H1 (cell line): ENCODE measurements around the gene ZNF763. TPM values are rescaled to one million over a fixed set of nuclear protein-coding genes. Genes with fewer than 3 reads are reported as not detected.
A peak's percentile ranks its signal among the peaks of the same experiment; 100 is the strongest.

Source experiments
- CTCF ChIA-PET: fragments of 300-600 bp; sonication (Branson Sonifier 250); formaldehyde crosslinking; loops from one replicate; lab custom pipeline; 2021; ENCODE audit not compliant: partially characterized antibody; lab: Charles Lee
- POLR2A ChIA-PET: fragments of 300-600 bp; sonication (Branson Sonifier 250); formaldehyde crosslinking; loops from one replicate; lab custom pipeline; 2021; ENCODE audit warnings: inconsistent platforms; ENCODE audit not compliant: partially characterized antibody; lab: Charles Lee
- DNase-seq, 2 experiments: peaks; one replicate each; pipeline versions ENCODE4 v3.0.0 to v3.0.0-alpha.2; 2010 to 2022; ENCODE audit warnings: low spot score in 2 of 2, low read depth in 1 of 2, mixed read lengths in 1 of 2
- FAIRE-seq: peaks from 2 replicates; lab custom pipeline; 2011; peaks lifted over from hg19 to GRCh38; lab: Jason Lieb, UNC
- H2AFZ ChIP-seq: 2 replicates; pipeline ENCODE4 v1.8.1; 2012; ENCODE audit warnings: low read length, inconsistent platforms
- H2AK5ac ChIP-seq: 2 replicates; pipeline ENCODE4 v1.6.1; 2013; ENCODE audit warnings: low read depth, low read length
- H2BK120ac ChIP-seq: replicated peaks from 2 replicates; pipeline ENCODE3; 2013; ENCODE audit warnings: low read depth, low read length, inconsistent platforms
- H2BK12ac ChIP-seq: 2 replicates; pipeline ENCODE4 v1.6.1; 2013; ENCODE audit warnings: low read depth, low read length
- H2BK15ac ChIP-seq: 2 replicates; pipeline ENCODE4 v1.6.1; 2013; ENCODE audit warnings: low read length
- H2BK20ac ChIP-seq: 2 replicates; pipeline ENCODE4 v1.6.1; 2013; ENCODE audit warnings: low read length
- H2BK5ac ChIP-seq: 2 replicates; pipeline ENCODE4 v1.6.1; 2013; ENCODE audit warnings: low read depth, low read length
- H3K14ac ChIP-seq: 2 replicates; pipeline ENCODE4 v1.6.1; 2013; ENCODE audit warnings: inconsistent platforms; ENCODE audit not compliant: insufficient read length
- H3K18ac ChIP-seq: 2 replicates; pipeline ENCODE4 v1.6.1; 2013; ENCODE audit warnings: low read length; ENCODE audit errors: extremely low read depth
- H3K23ac ChIP-seq: 2 replicates; pipeline ENCODE4 v1.6.1; 2013; ENCODE audit warnings: inconsistent platforms; ENCODE audit not compliant: insufficient read length
- H3K23me2 ChIP-seq: 2 replicates; pipeline ENCODE4 v1.6.1; 2013; ENCODE audit warnings: low read depth, low read length
- H3K27ac ChIP-seq: 2 replicates; pipeline ENCODE4 v1.6.1; 2011; ENCODE audit warnings: low read depth, low read length, inconsistent platforms
- H3K27me3 ChIP-seq, 4 experiments: replicated peaks in 1 of 4; 1 replicate in 1 of 4; 2 replicates in 3 of 4; pipeline versions ENCODE4 v1.6.1 to v1.8.1; 2011 to 2013; ENCODE audit warnings: low read length in 3 of 4, mild to moderate bottlenecking in 3 of 4, inconsistent platforms in 2 of 4, mixed read lengths in 2 of 4, moderate library complexity in 1 of 4; ENCODE audit not compliant: control insufficient read depth in 3 of 4, insufficient read depth in 3 of 4; ENCODE audit errors: extremely low read depth in 1 of 4
- H3K36me3 ChIP-seq, 4 experiments: 2 replicates each; pipeline versions ENCODE4 v1.6.1 to v1.8.1; 2011 to 2013; ENCODE audit warnings: mild to moderate bottlenecking in 4 of 4, low read length in 3 of 4, moderate library complexity in 2 of 4, control low read depth in 1 of 4, inconsistent platforms in 1 of 4; ENCODE audit not compliant: insufficient read depth in 4 of 4, control insufficient read depth in 2 of 4
- H3K4ac ChIP-seq: replicated peaks from 2 replicates; pipeline ENCODE3; 2013; ENCODE audit warnings: low read length, low read depth, mixed read lengths, inconsistent platforms; ENCODE audit not compliant: insufficient read length
- H3K4me1 ChIP-seq, 4 experiments: replicated peaks in 1 of 4; 1 replicate in 1 of 4; 2 replicates in 3 of 4; pipeline versions ENCODE4 v1.6.1 to v1.8.1; 2011 to 2013; ENCODE audit warnings: low read length in 3 of 4, inconsistent platforms in 2 of 4, mixed read lengths in 1 of 4; ENCODE audit not compliant: insufficient read depth in 4 of 4, control insufficient read depth in 3 of 4
- H3K4me2 ChIP-seq, 2 experiments: 2 replicates each; pipeline versions ENCODE4 v1.6.1 to v1.8.1; 2011 to 2013; ENCODE audit warnings: low read depth in 2 of 2, low read length in 2 of 2, control low read depth in 1 of 2, inconsistent platforms in 1 of 2, mild to moderate bottlenecking in 1 of 2; ENCODE audit not compliant: insufficient read depth in 1 of 2
- H3K4me3 ChIP-seq, 4 experiments: fragments of 200-600, 300-600 bp in 1 of 4; sonication (generic), shearing (Covaris generic), sonication (Bioruptor Twin) in 1 of 4; 2 replicates each; pipeline versions ENCODE4 v1.5.1 to v1.8.1; 2011 to 2016; ENCODE audit warnings: low read length in 4 of 4, low read depth in 3 of 4, control low read depth in 2 of 4, inconsistent platforms in 2 of 4, mild to moderate bottlenecking in 2 of 4, mixed read lengths in 1 of 4, moderate library complexity in 1 of 4; ENCODE audit not compliant: insufficient read depth in 2 of 4; ENCODE audit errors: extremely low read depth in 1 of 4
- H3K56ac ChIP-seq: replicated peaks from 2 replicates; pipeline ENCODE3; 2013; ENCODE audit warnings: low read depth, mild to moderate bottlenecking, mixed read lengths, low read length, inconsistent platforms; ENCODE audit not compliant: insufficient read length
- H3K79me1 ChIP-seq: 2 replicates; pipeline ENCODE4 v1.6.1; 2013; ENCODE audit warnings: low read depth, low read length, control low read depth
- H3K79me2 ChIP-seq, 2 experiments: 2 replicates each; pipeline versions ENCODE4 v1.6.1 to v1.8.1; 2012 to 2013; ENCODE audit warnings: low read length in 2 of 2, mild to moderate bottlenecking in 2 of 2, inconsistent platforms in 1 of 2; ENCODE audit not compliant: insufficient read depth in 2 of 2, control insufficient read depth in 1 of 2
- H3K9ac ChIP-seq, 4 experiments: replicated peaks in 1 of 4; 1 replicate in 1 of 4; 2 replicates in 3 of 4; pipeline versions ENCODE4 v1.6.1 to v1.8.1; 2011 to 2013; ENCODE audit warnings: low read depth in 3 of 4, low read length in 3 of 4, control low read depth in 2 of 4, mild to moderate bottlenecking in 2 of 4, moderate library complexity in 2 of 4, inconsistent platforms in 1 of 4; ENCODE audit errors: extremely low read depth in 1 of 4
- H3K9me3 ChIP-seq, 2 experiments: 2 replicates each; pipeline versions ENCODE4 v1.6.1 to v1.8.1; 2012 to 2013; ENCODE audit warnings: mild to moderate bottlenecking in 2 of 2, moderate library complexity in 2 of 2, control low read depth in 1 of 2, inconsistent platforms in 1 of 2, low read depth in 1 of 2, low read length in 1 of 2, mixed read lengths in 1 of 2; ENCODE audit not compliant: insufficient read depth in 2 of 2
- H4K20me1 ChIP-seq, 2 experiments: replicated peaks in 1 of 2; 2 replicates each; pipeline versions ENCODE3 to v1.8.1; 2011 to 2013; ENCODE audit warnings: inconsistent platforms in 2 of 2, low read length in 2 of 2, mild to moderate bottlenecking in 1 of 2; ENCODE audit not compliant: insufficient read depth in 2 of 2, control insufficient read depth in 1 of 2
- H4K5ac ChIP-seq: 2 replicates; pipeline ENCODE4 v1.6.1; 2013; ENCODE audit warnings: low read length, low read depth, mixed read lengths, inconsistent platforms; ENCODE audit not compliant: insufficient read length
- H4K8ac ChIP-seq: 2 replicates; pipeline ENCODE4 v1.8.0; 2013; ENCODE audit warnings: mild to moderate bottlenecking, moderate library complexity, low read length, inconsistent platforms; ENCODE audit not compliant: insufficient read depth; ENCODE audit errors: extremely low read depth
- H4K91ac ChIP-seq: replicated peaks from 2 replicates; pipeline ENCODE3; 2013; ENCODE audit warnings: low read length, mixed read lengths, inconsistent platforms; ENCODE audit not compliant: insufficient read length
- CBX5 ChIP-seq: fragments of 300-800, 300-1000 bp; sonication (generic); IDR thresholded peaks from 2 replicates; pipeline ENCODE4 v1.7.1; 2016; ENCODE audit warnings: antibody characterized with exemption, low read length, low read depth
- CEBPB ChIP-seq: IDR thresholded peaks from 2 replicates; pipeline ENCODE4 v1.6.1; 2012; ENCODE audit warnings: low read depth, low read length
- JUN ChIP-seq: IDR thresholded peaks from 2 replicates; pipeline ENCODE4 v1.6.1; 2011; ENCODE audit warnings: low read depth, mild to moderate bottlenecking, improper control_type of control experiment, low read length
- NRF1 ChIP-seq: IDR thresholded peaks from 2 replicates; pipeline ENCODE4 v1.6.1; 2011; ENCODE audit warnings: mild to moderate bottlenecking, low read depth, low read length, improper control_type of control experiment
- RNF2 ChIP-seq: fragments of 200-900, 300-1000 bp; sonication (generic); IDR thresholded peaks from 2 replicates; pipeline ENCODE4 v1.7.1; 2016; ENCODE audit warnings: borderline replicate concordance, low read depth, mild to moderate bottlenecking, antibody characterized with exemption, low read length; ENCODE audit not compliant: poor library complexity, severe bottlenecking; ENCODE audit errors: missing control alignments
- WGBS, 2 experiments: shearing (Covaris generic) in 1 of 2; methylation state at CpG; one replicate each; pipeline versions ENCODE4 v1.1.6 to v1.1.7; 2013 to 2015; ENCODE audit warnings: low lambda C conversion rate in 2 of 2, mixed read lengths in 2 of 2, inconsistent platforms in 1 of 2, low coverage in 1 of 2, missing lambda C conversion rate in 1 of 2; ENCODE audit not compliant: insufficient replicate concordance in 2 of 2, insufficient coverage in 1 of 2, insufficient read length in 1 of 2; ENCODE audit errors: extremely low coverage in 1 of 2, missing lambda C conversion rate in 1 of 2; 5-methylcytosine and 5-hydroxymethylcytosine counted together
- polyA plus RNA-seq, 7 experiments: library from polyadenylated mRNA; depleted of rRNA in 3 of 7; stranded (reverse) in 5 of 7; unstranded in 2 of 7; fragments of >200 nt in 5 of 7; fragments of 200-250 nt in 2 of 7; gene quantifications; 1 replicate in 5 of 7; 2 replicates in 1 of 7; 4 replicates in 1 of 7; pipeline versions ENCODE4 v1.2.1 to v1.2.3, GENCODE V29; 2011 to 2013; ENCODE audit warnings: missing spikeins in 2 of 7, mixed read lengths in 2 of 7
- total RNA-seq: library from RNA; stranded (reverse); fragmentation: NEBNext Ultra II Directional; extraction: Animal tissue kit (Norgen Biotek cat#: 25700); gene quantifications from 2 replicates; pipeline ENCODE4 v1.2.1, GENCODE V29; 2021

ZNF763 gene
- total and polyA plus RNA-seq, 2 of the 8 experiments (the other 6 are each of a cell fraction or from before 2014, with no cell fraction given), result 0.39 to 1.7 TPM

DNA sequence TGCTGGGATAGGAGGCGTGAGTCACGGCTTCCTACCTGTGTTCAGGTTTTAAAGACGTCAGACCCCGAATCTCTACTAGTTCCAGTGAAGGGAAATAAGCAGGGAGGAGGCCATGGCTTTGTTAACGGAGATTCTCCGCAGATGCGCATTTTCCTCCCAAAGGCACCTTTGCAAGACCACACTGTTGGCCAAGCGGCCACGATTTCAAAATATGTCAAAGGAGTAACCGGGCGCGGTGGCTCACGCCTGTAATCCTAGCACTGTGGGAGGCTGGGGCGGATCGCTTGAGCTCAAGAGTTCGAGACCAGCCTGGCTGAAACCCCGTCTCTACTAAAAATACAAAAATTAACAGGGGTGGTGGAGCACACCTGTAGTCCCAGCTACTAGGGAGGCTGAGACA is 21.9 kb downstream of the ZNF763 start:
- H3K23ac ChIP-seq, result no peak overlapping the region
- H3K79me1 ChIP-seq, result peaks cover 7% of the 10 kb centered on the region; the same call in 1 of the 2 replicates
- CTCF ChIA-PET, result interaction anchor here (0.5 to 13.7 kb wide), 12 partner anchors 14 to 189 kb away, joined by 3 to 169 read pairs (median 9); partner anchors contain the start of genes ZNF20, ZNF433, ZNF491 and ZNF69
- no peak overlapping the region for H2AK5ac ChIP-seq
- FAIRE-seq (no peak), DNase-seq (no peak)
- no peak overlapping the region for H2AFZ ChIP-seq
- H3K27me3 ChIP-seq, result no peaks in the 10 kb centered on the region
- H3K23me2 ChIP-seq, result peaks cover 7% of the 10 kb centered on the region; the same call in 1 of the 2 replicates
- H2BK5ac ChIP-seq, result no peak overlapping the region
- H3K4me3 ChIP-seq, result no peak overlapping the region
- 90% methylated on average over 15 of the region's 17 CpGs; no CpG with 5 or more reads in 1 of the 2 experiments for WGBS, 2 experiments
- H3K36me3 ChIP-seq, result peaks cover 0 to 7% (median 3%) of the 10 kb centered on the region in 4 experiments; a peak in 2 of 8 replicates
- H3K9me3 ChIP-seq, result peaks cover 6 to 14% of the 10 kb centered on the region in 2 experiments
- 0 out of 2 replicates have a peak overlapping the region, but pooled peaks have one; percentile 9 for H4K8ac ChIP-seq
- H4K5ac ChIP-seq, result no peak overlapping the region
- no peak overlapping the region for H3K4ac ChIP-seq
- H2BK20ac ChIP-seq, result no peak overlapping the region
- H2BK12ac ChIP-seq, result no peak overlapping the region
- H3K14ac ChIP-seq, result no peak overlapping the region
- peaks cover 0 to 26% of the 10 kb centered on the region in 2 experiments; a peak in 3 of 4 replicates for H3K79me2 ChIP-seq
- no peak overlapping the region for H3K27ac ChIP-seq
- no peak overlapping the region; the same call in 1 of the 2 replicates for H3K18ac ChIP-seq
- TF ChIP-seq CBX5 (no peak), JUN (no peak), RNF2 (no peak), CEBPB (no peak), NRF1 (no peak)
- TF ChIP-seq, all 59 proteins: peak for 0
- Histone ChIP-seq H2BK120ac (no peak overlapping the region), H2BK15ac (no peak overlapping the region), H4K20me1 (peaks cover 0 to 2% of the 10 kb centered on the region in 2 experiments), H3K56ac (no peak overlapping the region), H3K9ac (no peak overlapping the region), H4K91ac (no peak overlapping the region), H3K4me2 (peak overlapping the region in 1 of 2 experiments; percentile 91; a peak in 1 of 4 replicates), H3K4me1 (peaks cover 0 to 5% (median 0%) of the 10 kb centered on the region in 4 experiments; a peak in 4 of 7 replicates)
- POLR2A ChIA-PET, result interaction anchor here (0.6 to 5.9 kb wide), 23 partner anchors 13 to 607 kb away, joined by 3 to 73 read pairs (median 6); partner anchors contain the start of genes ZNF20, ZNF433, ZNF443 and ZNF625
